Activated CD8-positive, alpha-beta memory T cell treated with anti-CD3 and anti-CD28 coated beads for 4 hours (primary cell): ENCODE measurements around the gene LRRC4C.

Experiments
- DNase-seq, 2 donors: peaks; one replicate each; pipeline ENCODE4 v3.0.0-alpha.2; 2020; ENCODE audit warnings: low read depth in 2 of 2

Gene LRRC4C

GRCh38 chr11:40376331-40376730 is 1083.1 kb downstream of the LRRC4C start:
- DNase-seq, result no peak

GRCh38 chr11:40370821-40371616 is 1088.4 kb downstream of the LRRC4C start:
- no peak for DNase-seq

DNA sequence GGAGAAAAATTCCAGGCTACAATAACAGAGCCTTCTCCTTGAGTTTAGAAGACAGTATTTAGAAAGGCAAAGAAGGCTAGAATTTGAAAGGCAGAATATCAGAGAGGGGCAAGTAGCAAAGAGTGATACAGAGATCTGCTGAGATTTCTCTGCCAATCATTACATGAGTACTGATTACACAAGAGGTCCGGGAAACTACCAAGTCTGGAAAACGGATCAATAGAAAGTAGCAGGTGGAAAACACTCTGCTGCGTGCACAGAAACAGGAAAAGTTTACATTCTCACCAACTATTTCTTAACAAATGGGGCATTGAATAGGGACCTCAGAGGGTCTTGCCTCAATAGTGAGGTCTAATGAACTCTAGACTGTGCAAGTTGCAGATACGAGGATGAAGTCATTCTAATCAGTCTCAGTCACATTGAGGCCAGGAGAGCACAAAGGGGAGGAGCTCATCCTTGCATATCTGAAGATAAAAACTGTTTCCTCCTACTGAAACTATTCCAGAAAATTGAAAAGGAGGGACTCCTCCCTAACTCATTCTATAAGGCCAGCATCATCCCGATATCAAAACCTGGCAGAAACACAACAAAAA is 1099.2 kb downstream of the LRRC4C start:
- no peak for DNase-seq

GRCh38 chr11:40354121-40354520 is 1105.3 kb downstream of the LRRC4C start:
- DNase-seq, result no peak

GRCh38 chr11:40340911-40341310 is 1118.5 kb downstream of the LRRC4C start:
- no peak for DNase-seq

DNA sequence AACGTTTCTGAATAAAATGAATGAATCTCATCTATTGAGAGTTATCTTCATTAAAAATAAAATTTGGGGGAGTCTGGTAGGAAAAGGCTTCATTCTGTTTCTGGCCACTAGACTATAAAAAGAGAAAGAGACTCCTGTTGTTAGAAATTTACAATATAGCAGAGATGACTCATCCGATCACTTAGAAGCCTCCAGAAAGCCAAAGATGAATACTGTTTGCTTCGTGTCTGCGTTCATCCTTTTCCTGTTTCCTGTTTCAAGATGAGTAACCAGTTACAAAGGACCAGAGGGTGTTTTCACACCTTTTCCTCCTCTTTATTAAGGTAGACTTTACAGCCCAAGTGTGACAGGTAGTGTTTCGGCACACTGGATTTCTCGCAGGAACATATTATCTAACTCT is 1120.7 kb downstream of the LRRC4C start:
- no peak for DNase-seq

DNA sequence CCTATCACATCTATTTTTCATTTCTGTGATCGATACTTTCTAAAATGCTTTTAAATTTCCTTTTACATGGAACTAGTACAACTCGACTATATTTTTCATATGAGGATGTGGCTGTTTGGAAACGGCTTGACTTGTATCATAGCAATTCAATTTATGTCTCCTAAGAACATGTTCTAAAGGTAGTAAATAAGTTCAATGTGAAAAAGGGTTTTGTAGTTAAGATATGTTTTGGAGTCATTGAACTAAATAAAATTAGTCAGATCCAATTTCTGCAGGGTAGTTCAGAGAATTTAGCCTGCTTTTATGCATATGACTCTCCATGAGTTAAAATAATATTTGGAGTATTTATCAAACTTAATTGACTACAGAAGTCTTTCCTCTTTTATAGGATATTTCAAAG is 1121.4 kb downstream of the LRRC4C start:
- no peak for DNase-seq

DNA sequence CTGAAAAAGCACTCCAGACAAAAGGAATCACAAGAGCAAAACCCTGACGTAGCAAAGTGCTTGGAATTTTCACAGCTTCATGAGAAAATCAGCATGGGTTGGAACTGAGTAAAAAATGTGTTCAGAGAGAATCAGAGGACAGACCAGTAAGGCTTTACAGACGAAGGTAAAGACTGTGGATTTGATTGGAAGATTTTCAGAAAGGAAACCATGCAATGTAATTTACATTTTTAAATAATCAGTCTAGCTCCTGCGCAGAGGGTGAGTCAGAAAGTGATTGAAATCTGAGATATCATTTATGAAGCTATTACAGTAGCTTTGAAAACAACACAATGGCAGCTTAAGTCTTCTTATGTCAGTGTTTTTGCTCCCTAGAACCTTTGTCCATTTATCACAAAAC is 1122.3 kb downstream of the LRRC4C start:
- DNase-seq, result no peak

DNA sequence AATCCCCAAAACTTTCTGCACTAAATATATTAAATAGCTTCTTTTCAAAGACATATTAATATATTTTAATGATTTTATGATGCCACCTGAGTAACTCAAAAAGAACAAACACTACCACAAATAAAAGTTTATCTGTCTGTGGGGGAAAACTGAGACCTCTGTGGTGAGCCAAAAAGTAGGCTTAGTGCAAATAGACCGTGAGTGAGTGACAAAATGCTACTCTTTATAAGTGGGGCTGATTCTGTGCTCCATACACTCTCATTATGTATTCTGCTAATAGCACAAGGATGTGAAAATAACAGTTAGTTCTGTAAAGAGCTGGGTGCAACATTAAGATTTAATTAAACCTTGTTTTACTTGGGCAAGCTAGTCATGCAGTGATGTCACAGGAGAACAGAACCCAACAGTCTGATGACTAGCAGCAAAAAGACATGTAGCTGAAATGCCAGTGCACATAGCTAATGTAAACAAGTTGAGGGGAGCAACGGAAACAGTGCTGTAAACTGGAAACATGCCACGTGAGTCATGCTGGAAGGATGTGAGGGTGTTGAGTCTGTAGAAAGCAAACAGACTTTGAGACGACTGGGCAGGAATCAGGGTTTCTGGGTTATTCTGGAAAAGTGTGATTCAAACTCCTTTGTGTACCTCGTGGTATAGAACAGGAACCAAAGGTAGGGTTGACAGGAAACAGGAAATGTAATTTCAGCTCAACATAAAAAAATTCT is 1130.4 kb downstream of the LRRC4C start:
- no peak for DNase-seq

GRCh38 chr11:40323241-40323640 is 1136.2 kb downstream of the LRRC4C start:
- DNase-seq, result no peak

- DNase-seq, result no peak
Observed at GRCh38 chr11:40321537-40321936, 1137.9 kb downstream of the LRRC4C start.

GRCh38 chr11:40316171-40316570 is 1143.3 kb downstream of the LRRC4C start:
- no peak for DNase-seq

- no peak for DNase-seq
Observed at GRCh38 chr11:40315122-40315521, 1144.3 kb downstream of the LRRC4C start.

GRCh38 chr11:40314327-40314726 is 1145.1 kb downstream of the LRRC4C start:
- DNase-seq, result no peak

DNA sequence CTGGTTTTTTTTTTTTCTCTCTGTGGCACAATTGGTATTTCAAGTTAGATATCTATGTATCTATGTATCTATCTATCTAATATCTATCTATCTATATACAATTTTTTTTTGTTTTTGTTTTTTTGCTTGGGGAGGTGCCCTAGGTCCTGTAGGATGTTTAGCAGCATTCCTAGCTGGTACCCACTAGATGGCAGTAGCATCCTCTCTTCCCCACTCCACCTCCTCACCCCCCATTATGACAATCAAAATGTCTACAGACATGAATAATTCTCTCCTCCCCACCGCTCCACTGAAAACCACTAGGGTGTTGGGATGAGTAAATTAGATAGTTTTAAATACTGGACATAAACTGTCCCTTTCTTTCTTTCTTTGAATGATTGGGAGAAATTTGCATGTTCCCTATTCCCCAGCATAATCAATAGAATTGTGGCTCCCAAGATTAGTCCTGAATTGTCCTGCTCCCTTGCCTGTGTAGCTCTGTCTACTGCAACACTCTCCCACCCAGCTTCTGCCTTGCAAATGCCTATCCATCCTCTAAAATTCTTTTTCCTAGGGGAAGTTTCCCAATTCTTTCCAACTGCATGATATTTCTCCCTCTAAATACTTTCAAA is 1152.4 kb downstream of the LRRC4C start:
- no peak for DNase-seq

DNA sequence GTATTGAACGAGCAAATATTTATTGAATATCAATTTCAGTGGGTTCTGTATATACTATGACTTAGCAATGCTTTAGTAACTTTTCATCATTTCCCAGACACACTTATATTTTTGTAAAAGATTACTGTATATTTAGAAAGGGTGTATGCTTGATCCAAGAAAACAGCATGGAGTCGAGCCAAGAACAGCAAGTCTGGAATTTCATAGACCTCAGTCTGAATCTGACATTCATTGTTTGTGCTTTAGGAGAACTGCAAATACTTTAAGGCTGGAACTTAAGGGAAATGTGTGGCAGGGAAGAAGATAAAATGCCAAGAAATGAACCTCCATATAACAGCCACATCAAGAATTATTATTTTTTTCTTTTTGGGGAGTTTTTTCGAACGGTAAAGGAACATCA is 1156.8 kb downstream of the LRRC4C start:
- no peak for DNase-seq

- no peak for DNase-seq
Observed at GRCh38 chr11:40295466-40295865, 1164.0 kb downstream of the LRRC4C start.

- DNase-seq, result no peak
Observed at GRCh38 chr11:40294741-40295140, 1164.7 kb downstream of the LRRC4C start.

DNA sequence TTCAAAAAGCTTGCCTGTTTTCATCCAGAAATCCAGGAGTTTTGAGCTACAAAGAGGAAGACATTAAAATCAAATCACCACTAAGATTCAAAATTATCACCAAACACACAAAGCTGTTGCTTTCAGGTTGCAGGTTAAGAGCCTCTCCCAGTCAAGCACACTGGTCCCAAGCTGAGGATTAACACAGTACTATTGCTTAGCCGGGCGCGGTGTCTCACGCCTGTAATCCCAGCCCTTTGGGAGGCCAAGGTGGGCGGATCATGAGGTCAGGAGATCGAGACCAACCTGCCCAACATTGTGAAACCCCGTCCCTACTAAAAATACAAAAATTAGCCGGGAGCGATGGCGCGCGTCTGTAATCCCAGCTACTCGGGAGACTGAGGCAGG is 1165.1 kb downstream of the LRRC4C start:
- no peak for DNase-seq

DNA sequence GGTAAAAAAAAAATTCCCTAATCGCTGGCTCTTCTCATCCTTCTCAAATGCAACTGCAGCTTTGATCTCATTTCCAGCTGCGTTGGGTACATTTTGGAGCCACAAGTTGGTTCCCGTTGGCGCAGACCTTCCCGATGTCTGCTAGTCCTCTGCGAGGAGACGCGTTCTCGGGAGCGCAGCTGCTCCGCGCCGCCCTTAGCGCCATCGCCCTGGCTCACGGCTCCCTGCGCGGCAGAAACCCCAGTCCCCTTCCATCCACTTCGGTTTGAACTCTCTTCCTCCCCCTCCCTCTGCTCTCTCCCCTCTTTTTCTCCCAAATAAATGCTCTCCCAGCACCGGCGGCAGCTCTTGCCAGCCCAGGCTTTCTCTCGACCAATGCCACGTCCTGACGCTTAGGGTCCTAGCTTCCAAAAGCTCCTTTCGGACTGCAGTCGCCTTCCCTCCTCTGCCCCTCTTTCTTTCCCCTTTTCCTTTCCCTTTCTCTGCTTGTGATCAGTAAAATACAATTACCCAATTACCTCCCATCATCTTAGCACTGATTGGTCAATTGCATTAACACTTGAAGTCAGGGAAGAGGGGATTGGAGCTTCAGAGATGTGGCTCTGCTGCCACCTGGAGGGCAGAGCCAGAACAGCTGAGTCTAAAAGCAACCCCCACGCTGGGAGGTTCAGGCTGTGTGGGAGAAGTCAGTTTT is 1165.7 kb downstream of the LRRC4C start:
- DNase-seq, result no peak

GRCh38 chr11:40292721-40293508 is 1166.5 kb downstream of the LRRC4C start:
- no peak for DNase-seq
